Measurements from ENCODE around the gene LRRC61.

LRRC61 gene

DNA sequence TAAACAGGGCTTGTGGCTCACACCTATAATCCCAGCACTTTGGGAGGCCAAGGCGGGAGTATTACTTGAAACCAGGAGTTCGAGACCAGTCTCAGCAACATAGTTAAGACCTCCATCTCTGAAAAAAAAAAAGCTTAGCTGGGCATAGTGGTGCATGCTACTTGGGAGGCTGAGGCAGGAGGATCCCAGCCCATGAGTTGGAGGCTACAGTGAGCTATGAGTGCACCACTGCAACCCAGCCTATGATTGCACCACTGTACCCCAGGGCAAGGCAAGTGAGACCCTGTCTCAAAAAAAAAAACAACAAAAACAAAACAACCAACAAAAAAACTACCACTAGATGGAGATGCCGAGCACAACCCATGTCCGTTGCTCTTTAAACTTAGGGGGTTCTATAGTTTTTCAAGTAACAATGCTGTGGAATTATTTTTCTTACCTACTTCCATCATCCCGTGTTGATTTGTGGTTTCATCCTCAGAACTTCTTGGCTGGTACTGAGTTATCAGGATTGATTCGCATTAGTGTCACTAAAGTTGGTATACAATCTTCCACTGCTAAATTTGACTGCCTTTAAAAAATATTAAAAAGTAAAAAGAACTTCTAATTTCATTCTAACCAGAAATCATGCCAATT lies 33.2 kb downstream of the LRRC61 start:
- Histone ChIP-seq H3K4me2 (ENCODE audit: low read depth, low read length, poor library complexity, severe bottlenecking) (no peak overlapping the region), H3K9me3 (ENCODE audit: insufficient read depth, low read length) (no peaks in the 10 kb centered on the region), H3K27ac (ENCODE audit: low read depth, low read length) (no peak overlapping the region), H3F3A (ENCODE audit: insufficient read depth) (no peaks in the 10 kb centered on the region), H3K4me3 (ENCODE audit: insufficient read depth, low read length, poor library complexity, severe bottlenecking) (no peak overlapping the region), H3K9ac (ENCODE audit: low read length) (no peak overlapping the region), H3K9me2 (replicated peaks; ENCODE audit: insufficient read depth, low read length) (no peaks in the 10 kb centered on the region), H3K36me3 (ENCODE audit: low read length) (no peaks in the 10 kb centered on the region), H3K79me2 (ENCODE audit: insufficient read depth, low read length) (no peaks in the 10 kb centered on the region), H4K20me1 (ENCODE audit: low read depth, low read length) (no peaks in the 10 kb centered on the region), H2AFZ (ENCODE audit: low read depth, low read length, severe bottlenecking) (no peak overlapping the region), H3K27me3 (ENCODE audit: low read length) (0 out of 2 replicates have a peak, but pooled peaks cover 3% of the 10 kb centered on the region)
- TF ChIP-seq, protein P1, sequence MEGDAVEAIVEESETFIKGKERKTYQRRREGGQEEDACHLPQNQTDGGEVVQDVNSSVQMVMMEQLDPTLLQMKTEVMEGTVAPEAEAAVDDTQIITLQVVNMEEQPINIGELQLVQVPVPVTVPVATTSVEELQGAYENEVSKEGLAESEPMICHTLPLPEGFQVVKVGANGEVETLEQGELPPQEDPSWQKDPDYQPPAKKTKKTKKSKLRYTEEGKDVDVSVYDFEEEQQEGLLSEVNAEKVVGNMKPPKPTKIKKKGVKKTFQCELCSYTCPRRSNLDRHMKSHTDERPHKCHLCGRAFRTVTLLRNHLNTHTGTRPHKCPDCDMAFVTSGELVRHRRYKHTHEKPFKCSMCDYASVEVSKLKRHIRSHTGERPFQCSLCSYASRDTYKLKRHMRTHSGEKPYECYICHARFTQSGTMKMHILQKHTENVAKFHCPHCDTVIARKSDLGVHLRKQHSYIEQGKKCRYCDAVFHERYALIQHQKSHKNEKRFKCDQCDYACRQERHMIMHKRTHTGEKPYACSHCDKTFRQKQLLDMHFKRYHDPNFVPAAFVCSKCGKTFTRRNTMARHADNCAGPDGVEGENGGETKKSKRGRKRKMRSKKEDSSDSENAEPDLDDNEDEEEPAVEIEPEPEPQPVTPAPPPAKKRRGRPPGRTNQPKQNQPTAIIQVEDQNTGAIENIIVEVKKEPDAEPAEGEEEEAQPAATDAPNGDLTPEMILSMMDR (IDR thresholded peaks at IDR 0.05; ENCODE audit: insufficient read depth, low read length, poor library complexity, severe bottlenecking), result peak; percentile 71
- no peak for TF ChIP-seq EZH2phosphoT487 (conservative IDR thresholded peaks at IDR 0.05; ENCODE audit: low read length)

DNA sequence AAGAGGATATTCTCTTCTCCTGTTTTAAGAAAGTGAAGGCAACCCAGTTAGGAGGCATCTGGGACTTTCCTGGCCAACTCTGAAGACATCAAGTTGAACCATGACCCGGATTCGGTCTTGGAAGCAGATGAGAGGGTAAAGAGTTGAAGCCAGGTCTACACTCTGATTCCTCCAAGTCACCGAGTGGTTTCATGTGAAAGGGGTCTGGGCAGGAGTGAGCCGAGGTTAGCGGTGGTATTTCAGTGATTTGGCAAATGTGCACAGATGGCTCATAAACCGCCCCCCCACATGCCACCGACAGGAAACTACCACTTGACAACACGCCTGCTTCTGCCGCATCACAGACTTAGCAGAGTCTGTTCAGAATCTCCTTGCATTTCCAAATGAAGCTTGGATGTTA lies 34.1 kb downstream of the LRRC61 start:
- peak overlapping the region; percentile 6 for H3K4me2 ChIP-seq (ENCODE audit: low read depth, low read length, poor library complexity, severe bottlenecking)

DNA sequence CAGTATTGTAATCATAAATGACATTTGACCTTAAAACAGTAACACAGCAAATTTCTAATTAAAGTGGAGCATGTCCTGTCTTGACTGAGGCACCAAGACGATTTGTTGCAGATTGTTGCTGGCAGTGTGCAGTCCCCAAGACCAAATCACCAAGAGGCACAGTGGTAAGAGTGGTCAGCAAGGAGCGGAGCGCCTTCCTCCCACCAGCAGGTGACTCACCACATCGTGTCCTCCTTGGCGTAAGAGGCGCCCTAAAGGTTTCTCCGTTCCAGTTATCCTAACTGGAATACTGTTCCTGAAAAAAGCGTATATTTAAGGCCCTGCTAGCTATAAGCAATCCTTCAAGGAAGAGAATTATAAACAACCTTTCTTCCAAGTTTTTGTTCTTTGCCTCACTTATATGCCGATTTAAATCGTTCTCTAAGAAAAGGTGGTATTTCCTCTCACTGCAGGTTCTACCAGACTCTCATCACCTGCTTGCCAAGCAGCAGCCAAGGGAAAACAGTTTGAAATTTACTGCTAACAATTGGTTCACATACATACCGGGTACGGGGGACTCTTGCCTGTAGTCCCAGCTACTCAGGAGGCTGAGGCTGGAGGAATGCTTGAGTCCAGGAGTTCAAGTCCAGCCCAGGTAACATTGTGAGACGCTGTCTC lies 34.7 kb downstream of the LRRC61 start:
- Histone ChIP-seq H3F3A (ENCODE audit: insufficient read depth) (no peaks in the 10 kb centered on the region), H3K9me2 (replicated peaks; ENCODE audit: insufficient read depth, low read length) (no peaks in the 10 kb centered on the region), H3K4me3 (ENCODE audit: insufficient read depth, low read length, poor library complexity, severe bottlenecking) (no peak overlapping the region), H2AFZ (ENCODE audit: low read depth, low read length, severe bottlenecking) (no peak overlapping the region), H3K4me2 (ENCODE audit: low read depth, low read length, poor library complexity, severe bottlenecking) (no peak overlapping the region), H3K9ac (ENCODE audit: low read length) (no peak overlapping the region), H3K27ac (ENCODE audit: low read depth, low read length) (no peak overlapping the region), H3K36me3 (ENCODE audit: low read length) (no peaks in the 10 kb centered on the region), H4K20me1 (ENCODE audit: low read depth, low read length) (no peaks in the 10 kb centered on the region), H3K79me2 (ENCODE audit: insufficient read depth, low read length) (no peaks in the 10 kb centered on the region), H3K27me3 (ENCODE audit: low read length) (0 out of 2 replicates have a peak, but pooled peaks cover 3% of the 10 kb centered on the region), H3K9me3 (ENCODE audit: insufficient read depth, low read length) (no peaks in the 10 kb centered on the region)
- TF ChIP-seq, protein P1 (IDR thresholded peaks at IDR 0.05; ENCODE audit: insufficient read depth, low read length, poor library complexity, severe bottlenecking), result no peak
- TF ChIP-seq EZH2phosphoT487 (conservative IDR thresholded peaks at IDR 0.05; ENCODE audit: low read length), result no peak

More for the DNA sequence above, 34.1 kb downstream of the LRRC61 start:
- Histone ChIP-seq H3K9me2 (replicated peaks; ENCODE audit: insufficient read depth, low read length) (no peaks in the 10 kb centered on the region), H3K27ac (ENCODE audit: low read depth, low read length) (no peak overlapping the region), H3K36me3 (ENCODE audit: low read length) (no peaks in the 10 kb centered on the region), H3K79me2 (ENCODE audit: insufficient read depth, low read length) (no peaks in the 10 kb centered on the region), H3K9ac (ENCODE audit: low read length) (no peak overlapping the region), H3K4me3 (ENCODE audit: insufficient read depth, low read length, poor library complexity, severe bottlenecking) (no peak overlapping the region), H3K9me3 (ENCODE audit: insufficient read depth, low read length) (no peaks in the 10 kb centered on the region), H3F3A (ENCODE audit: insufficient read depth) (no peaks in the 10 kb centered on the region), H3K27me3 (ENCODE audit: low read length) (0 out of 2 replicates have a peak, but pooled peaks cover 3% of the 10 kb centered on the region), H2AFZ (ENCODE audit: low read depth, low read length, severe bottlenecking) (no peak overlapping the region), H4K20me1 (ENCODE audit: low read depth, low read length) (no peaks in the 10 kb centered on the region)
- TF ChIP-seq, protein P1 (IDR thresholded peaks at IDR 0.05; ENCODE audit: insufficient read depth, low read length, poor library complexity, severe bottlenecking), result no peak

Data from SU-DHL-6 (cell line).